ENCODE results near the gene ARHGEF4. TPM values are rescaled to one million over a fixed set of nuclear protein-coding genes. Genes with fewer than 3 reads are reported as not detected.

Gene ARHGEF4
- total RNA-seq, 1 experiment from 2014 or later = 0.80 TPM

DNA sequence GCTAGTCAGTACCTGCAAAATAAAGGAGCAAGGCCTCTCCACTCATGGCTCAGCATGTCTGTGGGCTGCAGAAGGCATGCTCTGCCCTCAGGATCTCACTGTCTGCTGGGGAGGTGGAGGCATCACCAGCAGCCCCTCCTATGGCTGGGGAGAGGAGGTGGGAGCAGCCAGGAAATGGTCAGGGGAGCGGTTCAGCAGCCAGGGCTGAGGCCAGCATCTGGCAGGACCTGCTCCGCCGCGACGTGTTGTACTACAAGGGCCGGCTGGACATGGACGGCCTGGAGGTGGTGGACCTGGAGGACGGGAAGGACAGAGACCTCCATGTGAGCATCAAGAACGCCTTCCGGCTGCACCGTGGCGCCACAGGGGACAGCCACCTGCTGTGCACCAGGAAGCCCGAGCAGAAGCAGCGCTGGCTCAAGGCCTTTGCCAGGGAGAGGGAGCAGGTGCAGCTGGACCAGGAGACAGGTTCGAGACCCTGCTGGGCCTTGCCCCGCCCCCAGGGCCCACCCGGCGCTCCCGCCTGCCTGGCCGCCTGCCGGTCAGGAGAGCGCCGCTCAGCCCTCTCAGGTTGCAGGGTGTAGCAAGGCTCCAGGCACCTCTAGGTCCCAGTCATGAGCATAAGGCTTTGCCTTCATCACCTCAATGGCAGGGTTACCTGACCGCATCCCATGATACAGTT is 207.5 kb downstream of the ARHGEF4 start:
- Histone ChIP-seq H3K36me3 (ENCODE audit: control insufficient read depth, insufficient read depth, low read length) (peaks cover 3% of the 10 kb centered on the region; the same call in 1 of the 2 replicates), H3K4me1 (ENCODE audit: control insufficient read depth, insufficient read depth, low read length) (no peaks in the 10 kb centered on the region), H3K27me3 (ENCODE audit: control insufficient read depth, insufficient read depth, low read length) (no peaks in the 10 kb centered on the region), H3K4me3 (ENCODE audit: low read depth in 2 of 2, low read length in 2 of 2) (no peak overlapping the region), H3K9me3 (ENCODE audit: control insufficient read depth, insufficient read depth, low read depth, low read length) (no peaks in the 10 kb centered on the region), H3K27ac (ENCODE audit: low read length) (no peak overlapping the region)
- in situ Hi-C loops (cut with HindIII; ENCODE audit: low pct_unique_long_range_greater_than_20kb, low sequenced_read_pairs) (no loop called here), intact Hi-C loops (cut with micrococcal nuclease; ENCODE audit: unreplicated experiment) (no loop called here)
- ChIA-PET CTCF (no interaction called here), POLR2A (no interaction called here)
- no peak for DNase-seq (ENCODE audit: low read depth, low spot score)
- BruUV-seq (replicated peaks) = no TSS peak
- no peak for ATAC-seq
- TF ChIP-seq SIN3A (IDR thresholded peaks at IDR 0.05; ENCODE audit: borderline replicate concordance, insufficient read depth, low read depth, low read length) = no peak
- TF ChIP-seq TCF7L2 (IDR thresholded peaks at IDR 0.05; ENCODE audit: low read depth, low read length) = no peak
- TF ChIP-seq, protein P1, sequence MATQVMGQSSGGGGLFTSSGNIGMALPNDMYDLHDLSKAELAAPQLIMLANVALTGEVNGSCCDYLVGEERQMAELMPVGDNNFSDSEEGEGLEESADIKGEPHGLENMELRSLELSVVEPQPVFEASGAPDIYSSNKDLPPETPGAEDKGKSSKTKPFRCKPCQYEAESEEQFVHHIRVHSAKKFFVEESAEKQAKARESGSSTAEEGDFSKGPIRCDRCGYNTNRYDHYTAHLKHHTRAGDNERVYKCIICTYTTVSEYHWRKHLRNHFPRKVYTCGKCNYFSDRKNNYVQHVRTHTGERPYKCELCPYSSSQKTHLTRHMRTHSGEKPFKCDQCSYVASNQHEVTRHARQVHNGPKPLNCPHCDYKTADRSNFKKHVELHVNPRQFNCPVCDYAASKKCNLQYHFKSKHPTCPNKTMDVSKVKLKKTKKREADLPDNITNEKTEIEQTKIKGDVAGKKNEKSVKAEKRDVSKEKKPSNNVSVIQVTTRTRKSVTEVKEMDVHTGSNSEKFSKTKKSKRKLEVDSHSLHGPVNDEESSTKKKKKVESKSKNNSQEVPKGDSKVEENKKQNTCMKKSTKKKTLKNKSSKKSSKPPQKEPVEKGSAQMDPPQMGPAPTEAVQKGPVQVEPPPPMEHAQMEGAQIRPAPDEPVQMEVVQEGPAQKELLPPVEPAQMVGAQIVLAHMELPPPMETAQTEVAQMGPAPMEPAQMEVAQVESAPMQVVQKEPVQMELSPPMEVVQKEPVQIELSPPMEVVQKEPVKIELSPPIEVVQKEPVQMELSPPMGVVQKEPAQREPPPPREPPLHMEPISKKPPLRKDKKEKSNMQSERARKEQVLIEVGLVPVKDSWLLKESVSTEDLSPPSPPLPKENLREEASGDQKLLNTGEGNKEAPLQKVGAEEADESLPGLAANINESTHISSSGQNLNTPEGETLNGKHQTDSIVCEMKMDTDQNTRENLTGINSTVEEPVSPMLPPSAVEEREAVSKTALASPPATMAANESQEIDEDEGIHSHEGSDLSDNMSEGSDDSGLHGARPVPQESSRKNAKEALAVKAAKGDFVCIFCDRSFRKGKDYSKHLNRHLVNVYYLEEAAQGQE (IDR thresholded peaks at IDR 0.05; ENCODE audit: insufficient read depth in 1 of 2, low read depth in 2 of 2, low read length in 1 of 2) = no peak
- no peak for TF ChIP-seq POLR2AphosphoS5 (IDR thresholded peaks at IDR 0.05; ENCODE audit: low read depth, low read length)
- TF ChIP-seq, protein P2, sequence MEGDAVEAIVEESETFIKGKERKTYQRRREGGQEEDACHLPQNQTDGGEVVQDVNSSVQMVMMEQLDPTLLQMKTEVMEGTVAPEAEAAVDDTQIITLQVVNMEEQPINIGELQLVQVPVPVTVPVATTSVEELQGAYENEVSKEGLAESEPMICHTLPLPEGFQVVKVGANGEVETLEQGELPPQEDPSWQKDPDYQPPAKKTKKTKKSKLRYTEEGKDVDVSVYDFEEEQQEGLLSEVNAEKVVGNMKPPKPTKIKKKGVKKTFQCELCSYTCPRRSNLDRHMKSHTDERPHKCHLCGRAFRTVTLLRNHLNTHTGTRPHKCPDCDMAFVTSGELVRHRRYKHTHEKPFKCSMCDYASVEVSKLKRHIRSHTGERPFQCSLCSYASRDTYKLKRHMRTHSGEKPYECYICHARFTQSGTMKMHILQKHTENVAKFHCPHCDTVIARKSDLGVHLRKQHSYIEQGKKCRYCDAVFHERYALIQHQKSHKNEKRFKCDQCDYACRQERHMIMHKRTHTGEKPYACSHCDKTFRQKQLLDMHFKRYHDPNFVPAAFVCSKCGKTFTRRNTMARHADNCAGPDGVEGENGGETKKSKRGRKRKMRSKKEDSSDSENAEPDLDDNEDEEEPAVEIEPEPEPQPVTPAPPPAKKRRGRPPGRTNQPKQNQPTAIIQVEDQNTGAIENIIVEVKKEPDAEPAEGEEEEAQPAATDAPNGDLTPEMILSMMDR (IDR thresholded peaks at IDR 0.05) = no peak

DNA sequence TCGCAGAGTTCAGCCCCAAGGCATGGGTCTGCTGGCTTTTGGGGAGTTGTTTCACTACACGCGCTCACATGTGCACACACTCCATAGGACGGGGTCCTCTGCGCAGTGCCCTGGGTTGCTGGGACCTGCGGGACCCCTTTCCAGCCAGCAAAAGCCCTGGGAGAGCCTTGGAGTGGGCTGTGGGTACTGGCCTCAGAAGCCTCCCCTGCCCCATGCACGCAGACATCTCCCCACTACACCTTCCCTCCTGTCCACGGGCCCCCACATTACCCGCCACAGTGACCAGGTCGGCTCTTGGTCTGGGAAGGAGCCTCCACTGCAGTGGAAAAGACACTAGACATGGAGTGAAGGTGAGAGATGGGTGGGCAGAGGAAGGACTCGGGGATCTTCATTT is 208.0 kb downstream of the ARHGEF4 start:
- Histone ChIP-seq H3K9me3 (ENCODE audit: control insufficient read depth, insufficient read depth, low read depth, low read length) (no peaks in the 10 kb centered on the region), H3K36me3 (ENCODE audit: control insufficient read depth, insufficient read depth, low read length) (peaks cover 3% of the 10 kb centered on the region; the same call in 1 of the 2 replicates), H3K4me3 (ENCODE audit: low read depth in 2 of 2, low read length in 2 of 2) (no peak overlapping the region), H3K4me1 (ENCODE audit: control insufficient read depth, insufficient read depth, low read length) (no peaks in the 10 kb centered on the region), H3K27me3 (ENCODE audit: control insufficient read depth, insufficient read depth, low read length) (no peaks in the 10 kb centered on the region), H3K27ac (ENCODE audit: low read length) (no peak overlapping the region)
- ChIA-PET CTCF (no interaction called here), POLR2A (no interaction called here)
- no TSS peak for BruUV-seq (replicated peaks)
- intact Hi-C loops (cut with micrococcal nuclease; ENCODE audit: unreplicated experiment) = no loop called here
- TF ChIP-seq SIN3A (IDR thresholded peaks at IDR 0.05; ENCODE audit: borderline replicate concordance, insufficient read depth, low read depth, low read length) (no peak), TCF7L2 (IDR thresholded peaks at IDR 0.05; ENCODE audit: low read depth, low read length) (no peak), POLR2AphosphoS5 (IDR thresholded peaks at IDR 0.05; ENCODE audit: low read depth, low read length) (no peak)
- TF ChIP-seq, protein P2 (IDR thresholded peaks at IDR 0.05) = no peak
- TF ChIP-seq, protein P1 (IDR thresholded peaks at IDR 0.05; ENCODE audit: insufficient read depth in 1 of 2, low read depth in 2 of 2, low read length in 1 of 2) = no peak
- no peak for DNase-seq (ENCODE audit: low read depth, low spot score)
- in situ Hi-C loops (cut with HindIII; ENCODE audit: low pct_unique_long_range_greater_than_20kb, low sequenced_read_pairs) = no loop called here
- no peak for ATAC-seq
